Testis (tissue), 3 donors: Measurements from ENCODE around the gene C11orf52. TPM values are rescaled to one million over a fixed set of nuclear protein-coding genes. Genes with fewer than 3 reads are reported as not detected.

Source experiments
- DNase-seq: peaks from one replicate; pipeline ENCODE4 v3.0.0-alpha.2; 2019
- H3K27ac ChIP-seq, 2 donors: fragments of 200-600 bp; sonication (generic); one replicate each; pipeline ENCODE4 v1.5.1; 2019
- H3K27me3 ChIP-seq: fragments of 200-600 bp; sonication (generic); one replicate; pipeline ENCODE4 v1.5.1; 2019
- H3K36me3 ChIP-seq: fragments of 200-600 bp; sonication (generic); one replicate; pipeline ENCODE4 v1.5.1; 2017; ENCODE audit warnings: low read depth; ENCODE audit errors: missing control alignments
- H3K4me1 ChIP-seq: fragments of 200-600 bp; sonication (generic); one replicate; pipeline ENCODE4 v1.5.1; 2019
- H3K4me3 ChIP-seq, 2 donors: fragments of 200-600 bp; sonication (generic); one replicate each; pipeline ENCODE4 v1.5.1; 2017 to 2019
- H3K9me3 ChIP-seq: fragments of 200-600 bp; sonication (generic); one replicate; pipeline ENCODE4 v1.5.1; 2017
- CTCF ChIP-seq, 3 experiments: fragments of 450-650 bp in 2 of 3; fragments of 200-600 bp in 1 of 3; sonication (generic) in 1 of 3; IDR thresholded peaks; one replicate each; pipeline ENCODE4 v1.5.1; 2016 to 2019; ENCODE audit warnings: antibody characterized with exemption in 3 of 3, mild to moderate bottlenecking in 2 of 3, moderate library complexity in 1 of 3
- POLR2A ChIP-seq: fragments of 450-650 bp; IDR thresholded peaks from one replicate; pipeline ENCODE4 v1.6.1; 2017; ENCODE audit warnings: antibody characterized with exemption, mild to moderate bottlenecking, moderate library complexity
- WGBS, 2 donors: methylation state at CpG; one replicate each; pipeline ENCODE4 v1.1.5; 2018; 5-methylcytosine and 5-hydroxymethylcytosine counted together
- intact Hi-C: fragments of 100-400 bp; cut with DNase I; formaldehyde crosslinking; loops from one replicate; pipeline ENCODE4 v1.15.1; 2023; ENCODE audit warnings: low total_unique reads
- polyA plus RNA-seq: library from polyadenylated mRNA; stranded (reverse); fragments of 350-450 nt; fragmentation: Illumina TruSeq; extraction: RNeasy Lipid Tissue Mini Kit (QIAGEN cat#74804); gene quantifications from one replicate; pipeline ENCODE4 v1.2.3, GENCODE V29; 2014; ENCODE audit warnings: low read depth, low replicate concordance; ENCODE audit not compliant: insufficient read depth
- total RNA-seq, 2 donors: library from RNA; depleted of rRNA; stranded (reverse); fragments of >200 nt; gene quantifications; one replicate each; pipeline ENCODE4 v1.2.3, GENCODE V29; 2016

Gene C11orf52
- total and polyA plus RNA-seq, 3 donors from 2014 or later: 1.4 to 2.0 (median 1.6) TPM

- H3K4me3 ChIP-seq: no peak overlapping the region
- H3K9me3 ChIP-seq: no peaks in the 10 kb centered on the region
- no peak for DNase-seq
- no peaks in the 10 kb centered on the region for H3K27me3 ChIP-seq
- no peak overlapping the region for H3K27ac ChIP-seq
- no peak for TF ChIP-seq CTCF (IDR thresholded peaks at IDR 0.05)
- no peak for TF ChIP-seq POLR2A
- intact Hi-C loops: no loop called here
- peaks cover 2% of the 10 kb centered on the region for H3K36me3 ChIP-seq
- H3K4me1 ChIP-seq: no peaks in the 10 kb centered on the region
- WGBS, 2 donors: 83 to 91% methylated on average over 5 of the region's 5 CpGs
These were observed 48.0 kb downstream of the C11orf52 start for GRCh38 chr11:111966678-111967077.

GRCh38 chr11:111967649-111968048, 48.9 kb downstream of the C11orf52 start:
- H3K27me3 ChIP-seq: no peaks in the 10 kb centered on the region
- no peak overlapping the region for H3K4me3 ChIP-seq
- no peak for TF ChIP-seq POLR2A
- no peak for TF ChIP-seq CTCF (IDR thresholded peaks at IDR 0.05)
- no peak for DNase-seq
- no peaks in the 10 kb centered on the region for H3K9me3 ChIP-seq
- H3K4me1 ChIP-seq: no peaks in the 10 kb centered on the region
- intact Hi-C loops: no loop called here
- no peak overlapping the region for H3K27ac ChIP-seq
- WGBS, 2 donors: 90 to 96% methylated on average over 6 of the region's 6 CpGs
- peaks cover 2% of the 10 kb centered on the region for H3K36me3 ChIP-seq

- intact Hi-C loops: no loop called here
- Histone ChIP-seq H3K9me3 (no peaks in the 10 kb centered on the region), H3K4me1 (no peaks in the 10 kb centered on the region), H3K27ac (no peak overlapping the region), H3K27me3 (no peaks in the 10 kb centered on the region), H3K4me3 (no peak overlapping the region), H3K36me3 (peaks cover 2% of the 10 kb centered on the region)
- 88 to 96% methylated on average over 3 of the region's 3 CpGs for WGBS, 2 donors
- TF ChIP-seq CTCF (IDR thresholded peaks at IDR 0.05): no peak
- TF ChIP-seq POLR2A: no peak
- DNase-seq: no peak
These were observed 50.6 kb downstream of the C11orf52 start for GRCh38 chr11:111969344-111969743.

GRCh38 chr11:111974446-111974845, 55.7 kb downstream of the C11orf52 start:
- H3K9me3 ChIP-seq: no peaks in the 10 kb centered on the region
- intact Hi-C loops: no loop called here
- no peak overlapping the region for H3K4me3 ChIP-seq
- H3K4me1 ChIP-seq: no peaks in the 10 kb centered on the region
- no peak overlapping the region for H3K27ac ChIP-seq
- no peaks in the 10 kb centered on the region for H3K27me3 ChIP-seq
- DNase-seq: no peak
- TF ChIP-seq POLR2A: no peak
- TF ChIP-seq CTCF (IDR thresholded peaks at IDR 0.05): no peak
- H3K36me3 ChIP-seq: no peaks in the 10 kb centered on the region
- whole genome bisulfite sequencing, 2 donors: 58 to 69% methylated on average over 2 of the region's 2 CpGs

- no peaks in the 10 kb centered on the region for H3K36me3 ChIP-seq
- no peaks in the 10 kb centered on the region for H3K9me3 ChIP-seq
- TF ChIP-seq CTCF (IDR thresholded peaks at IDR 0.05) (no peak), POLR2A (no peak)
- peak overlapping the region in 1 of 2 donors; percentile 48 for H3K27ac ChIP-seq
- no peaks in the 10 kb centered on the region for H3K27me3 ChIP-seq
- 25 to 45% methylated on average over 2 of the region's 2 CpGs for WGBS, 2 donors
- intact Hi-C loops: loop anchor here (5.0 kb wide), 1 partner anchor 38 kb away; the partner anchor contains the start of gene DIXDC1
- H3K4me1 ChIP-seq: no peaks in the 10 kb centered on the region
- peak; percentile 45 for DNase-seq
- no peak overlapping the region for H3K4me3 ChIP-seq
These were observed 56.5 kb downstream of the C11orf52 start for GRCh38 chr11:111975076-111975806.
